GM21367 (cell line): Measurements from ENCODE around the gene VEGFA.

ENCODE experiments used
- ATAC-seq: cut with Tn5 transposase; IDR thresholded peaks from one replicate; pipeline ENCODE4 v1.9.1; 2021; ENCODE audit not compliant: unreplicated experiment

Gene VEGFA

GRCh38 chr6:43784049-43784855 is 14.2 kb downstream of the VEGFA start:
- no peak for ATAC-seq

GRCh38 chr6:43785220-43785752 is 15.3 kb downstream of the VEGFA start:
- no peak for ATAC-seq

GRCh38 chr6:43785904-43786303 is 15.9 kb downstream of the VEGFA start:
- ATAC-seq: no peak

- ATAC-seq: no peak
Measured at GRCh38 chr6:43786664-43787329, 16.8 kb downstream of the VEGFA start.

- ATAC-seq: no peak
Measured at GRCh38 chr6:43788301-43788700, 18.3 kb downstream of the VEGFA start.

- no peak for ATAC-seq
Measured at GRCh38 chr6:43789447-43789846, 19.4 kb downstream of the VEGFA start.

- no peak for ATAC-seq
Measured at GRCh38 chr6:43790031-43790430, 20.0 kb downstream of the VEGFA start.

GRCh38 chr6:43791745-43792422 is 21.9 kb downstream of the VEGFA start:
- no peak for ATAC-seq

- no peak for ATAC-seq
Measured at GRCh38 chr6:43793154-43793874, 23.3 kb downstream of the VEGFA start.

- no peak for ATAC-seq
Measured at GRCh38 chr6:43793875-43794242, 23.8 kb downstream of the VEGFA start.

GRCh38 chr6:43795421-43795820 is 25.4 kb downstream of the VEGFA start:
- no peak for ATAC-seq

- no peak for ATAC-seq
Measured at GRCh38 chr6:43796168-43796567, 26.2 kb downstream of the VEGFA start.

GRCh38 chr6:43796903-43797890 is 27.2 kb downstream of the VEGFA start:
- no peak for ATAC-seq

- no peak for ATAC-seq
Measured at GRCh38 chr6:43797919-43798318, 27.9 kb downstream of the VEGFA start.

GRCh38 chr6:43798688-43799444 is 28.9 kb downstream of the VEGFA start:
- no peak for ATAC-seq

- no peak for ATAC-seq
Measured at GRCh38 chr6:43799551-43800297, 29.7 kb downstream of the VEGFA start.

GRCh38 chr6:43800298-43800623 is 30.2 kb downstream of the VEGFA start:
- no peak for ATAC-seq

GRCh38 chr6:43800746-43801494 is 30.9 kb downstream of the VEGFA start:
- ATAC-seq: no peak
